ENCODE data around the gene SCUBE3. TPM values are rescaled to one million over a fixed set of nuclear protein-coding genes. Genes with fewer than 3 reads are reported as not detected.

The SCUBE3 gene
- total RNA-seq, 4 donors from 2014 or later: 1.5 to 8.8 (median 5.6) TPM

DNA sequence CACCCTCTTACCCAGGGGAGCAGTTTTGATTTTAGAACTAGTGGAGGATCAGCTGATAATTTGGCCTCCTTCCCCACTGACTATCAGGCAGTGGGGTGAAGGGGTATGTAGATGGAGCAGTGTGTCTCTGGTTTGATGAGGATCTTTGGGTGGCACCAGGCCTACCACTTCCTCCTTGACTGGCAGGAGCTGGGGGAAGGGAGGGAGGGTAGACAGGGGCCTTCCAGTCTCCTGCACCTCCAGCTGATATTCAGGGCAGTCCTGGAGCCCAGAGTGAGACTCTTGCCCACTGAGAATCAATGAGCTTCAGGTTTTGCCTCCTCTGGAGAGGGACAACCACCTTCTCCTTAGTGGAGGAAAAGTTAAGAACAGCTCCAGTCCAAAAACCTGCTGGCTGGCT, 87.1 kb downstream of the SCUBE3 start:
- no peak for DNase-seq (ENCODE audit: extremely low spot score)
- peaks cover 14 to 24% (median 17%) of the 10 kb centered on the region in 4 donors for H3K4me1 ChIP-seq
- intact Hi-C loops (cut with DNase I): no loop called here
- H3K27ac ChIP-seq (replicated peaks in 1 of 4): no peak overlapping the region
- H3K4me3 ChIP-seq: no peak overlapping the region
- H3K27me3 ChIP-seq: no peaks in the 10 kb centered on the region
- TF ChIP-seq POLR2A (IDR thresholded peaks at IDR 0.05; ENCODE audit: low read depth) (no peak), POLR2AphosphoS5 (IDR thresholded peaks at IDR 0.05) (no peak), CTCF (IDR thresholded peaks at IDR 0.05) (no peak), EP300 (IDR thresholded peaks at IDR 0.05) (no peak)
- H3K9me3 ChIP-seq: no peaks in the 10 kb centered on the region
- peaks cover 0 to 12% (median 4%) of the 10 kb centered on the region in 4 donors for H3K36me3 ChIP-seq

Other genes starting within 250 kb of the SCUBE3 start
- 1 to 10 TPM in 1 of 4 donors, under 1 TPM in 2, not detected in 1; 0.75 to 1.1 (median 0.83) TPM for gene TCP11, start 72.6 kb upstream of the SCUBE3 start, total RNA-seq
- gene ZNF76, start 45.8 kb downstream of the SCUBE3 start, total RNA-seq: 10 to 100 TPM; 33.2 to 47.0 (median 36.2) TPM
- gene DEF6, start 83.9 kb downstream of the SCUBE3 start, total RNA-seq: 1 to 10 TPM; 2.5 to 4.7 (median 3.6) TPM
- gene PPARD, start 128.6 kb downstream of the SCUBE3 start, total RNA-seq: 10 to 100 TPM; 10.8 to 22.4 (median 16.0) TPM
- gene FANCE, start 238.4 kb downstream of the SCUBE3 start, total RNA-seq: 1 to 10 TPM; 1.7 to 6.3 (median 5.0) TPM

Measured in esophagus muscularis mucosa (tissue), 4 donors.